CD14-positive monocyte (primary cell): ENCODE data around the gene DEFB129. TPM values are rescaled to one million over a fixed set of nuclear protein-coding genes. Genes with fewer than 3 reads are reported as not detected.

ENCODE experiments used
- DNase-seq, 3 donors: peaks; one replicate each; pipeline ENCODE4 v3.0.0-alpha.2; 2011 to 2022
- H2AFZ ChIP-seq: 2 replicates; pipeline ENCODE4 v1.6.0; 2012; ENCODE audit warnings: mild to moderate bottlenecking, low read depth, low read length, inconsistent platforms; ENCODE audit not compliant: insufficient read depth, poor library complexity, severe bottlenecking
- H3K27ac ChIP-seq, 2 donors: 1 replicate in 1 of 2; 2 replicates in 1 of 2; pipeline ENCODE4 v1.5.1; 2012 to 2013; ENCODE audit warnings: low read length in 2 of 2, control low read depth in 1 of 2, inconsistent platforms in 1 of 2, low read depth in 1 of 2, mild to moderate bottlenecking in 1 of 2
- H3K27me3 ChIP-seq, 2 donors: one replicate each; pipeline versions ENCODE4 v1.6.0 to v1.6.1; 2011 to 2013; ENCODE audit warnings: low read length in 2 of 2; ENCODE audit not compliant: control insufficient read depth in 2 of 2, insufficient read depth in 2 of 2
- H3K36me3 ChIP-seq, 2 donors: replicated peaks in 1 of 2; 1 replicate in 1 of 2; 2 replicates in 1 of 2; pipeline versions ENCODE4 v1.5.1 to v1.6.1; 2012 to 2013; ENCODE audit warnings: low read length in 2 of 2, control low read depth in 1 of 2, inconsistent platforms in 1 of 2, mild to moderate bottlenecking in 1 of 2; ENCODE audit not compliant: insufficient read depth in 2 of 2, control insufficient read depth in 1 of 2
- H3K4me1 ChIP-seq, 2 donors: 1 replicate in 1 of 2; 2 replicates in 1 of 2; pipeline versions ENCODE4 v1.5.1 to v1.6.1; 2012 to 2013; ENCODE audit warnings: low read length in 2 of 2, control low read depth in 1 of 2, inconsistent platforms in 1 of 2, mild to moderate bottlenecking in 1 of 2, moderate library complexity in 1 of 2; ENCODE audit not compliant: insufficient read depth in 2 of 2, control insufficient read depth in 1 of 2
- H3K4me2 ChIP-seq: replicated peaks from 2 replicates; pipeline ENCODE3; 2012; ENCODE audit warnings: low read length, moderate library complexity, mild to moderate bottlenecking; ENCODE audit not compliant: poor library complexity, severe bottlenecking; ENCODE audit errors: extremely low read depth
- H3K4me3 ChIP-seq, 3 experiments: fragments of 200-600 bp in 1 of 3; sonication (generic) in 1 of 3; replicated peaks in 1 of 3; 1 replicate in 2 of 3; 2 replicates in 1 of 3; pipeline ENCODE4 v1.5.1; 2011 to 2013; ENCODE audit warnings: low read length in 3 of 3, mild to moderate bottlenecking in 3 of 3, control low read depth in 2 of 3, low read depth in 2 of 3, inconsistent platforms in 1 of 3, moderate library complexity in 1 of 3
- H3K79me2 ChIP-seq: 2 replicates; pipeline ENCODE4 v1.6.0; 2012; ENCODE audit warnings: mild to moderate bottlenecking, control low read depth, inconsistent platforms, low read length, moderate library complexity; ENCODE audit not compliant: insufficient read depth
- H3K9ac ChIP-seq: 2 replicates; pipeline ENCODE4 v1.6.0; 2017; ENCODE audit warnings: low read length, mild to moderate bottlenecking; ENCODE audit not compliant: insufficient read depth, poor library complexity, severe bottlenecking
- H3K9me3 ChIP-seq, 2 donors: replicated peaks in 1 of 2; 1 replicate in 1 of 2; 2 replicates in 1 of 2; pipeline versions ENCODE4 v1.5.1 to v1.6.1; 2012 to 2013; ENCODE audit warnings: low read length in 2 of 2, control low read depth in 1 of 2; ENCODE audit not compliant: control insufficient read depth in 1 of 2, insufficient read depth in 1 of 2
- H4K20me1 ChIP-seq: 2 replicates; pipeline ENCODE4 v1.6.0; 2012; ENCODE audit warnings: mild to moderate bottlenecking, low read length, control low read depth, moderate library complexity; ENCODE audit not compliant: insufficient read depth
- H3K27ac Mint-ChIP-seq, 7 donors: one replicate each; pipeline ENCODE4 v1.8.0; 2020; ENCODE audit warnings: mild to moderate bottlenecking in 7 of 7, mixed read lengths in 7 of 7, moderate library complexity in 6 of 7, inconsistent platforms in 2 of 7
- H3K27me3 Mint-ChIP-seq, 3 donors: one replicate each; pipeline ENCODE4 v1.8.0; 2021 to 2022; ENCODE audit warnings: low read depth in 3 of 3, mild to moderate bottlenecking in 3 of 3, mixed read lengths in 3 of 3, moderate library complexity in 3 of 3, inconsistent platforms in 1 of 3
- H3K36me3 Mint-ChIP-seq, 2 donors: one replicate each; pipeline ENCODE4 v1.8.0; 2020; ENCODE audit warnings: mixed read lengths in 2 of 2, inconsistent platforms in 1 of 2, mild to moderate bottlenecking in 1 of 2
- H3K4me1 Mint-ChIP-seq: one replicate; pipeline ENCODE4 v1.8.0; 2020; ENCODE audit warnings: mild to moderate bottlenecking, mixed read lengths
- H3K4me3 Mint-ChIP-seq, 2 donors: one replicate each; pipeline ENCODE4 v1.8.0; 2020; ENCODE audit warnings: mild to moderate bottlenecking in 2 of 2, mixed read lengths in 2 of 2, moderate library complexity in 1 of 2
- H3K9me3 Mint-ChIP-seq, 7 donors: one replicate each; pipeline ENCODE4 v1.8.0; 2020 to 2022; ENCODE audit warnings: mixed read lengths in 7 of 7, mild to moderate bottlenecking in 6 of 7, moderate library complexity in 6 of 7, inconsistent platforms in 2 of 7
- CTCF ChIP-seq: fragments of 200-600 bp; IDR thresholded peaks from one replicate; pipeline ENCODE4 v1.8.0; 2022; ENCODE audit warnings: antibody characterized with exemption, mild to moderate bottlenecking
- WGBS: methylation state at CpG from one replicate; pipeline ENCODE4 v1.1.5; 2013; ENCODE audit warnings: missing lambda C conversion rate; ENCODE audit not compliant: insufficient coverage; 5-methylcytosine and 5-hydroxymethylcytosine counted together
- intact Hi-C, 2 donors: fragments of 100-400 bp; cut with micrococcal nuclease; formaldehyde crosslinking; loops; one replicate each; pipeline versions ENCODE4 v1.15.0 to v1.15.1; 2023
- polyA plus RNA-seq, 3 donors: library from polyadenylated mRNA; depleted of rRNA in 1 of 3; unstranded in 2 of 3; stranded (reverse) in 1 of 3; fragments of 300-500 nt in 2 of 3; fragments of >200 nt in 1 of 3; fragmentation: Illumina TruSeq in 2 of 3; gene quantifications; 1 replicate in 2 of 3; 2 replicates in 1 of 3; pipeline ENCODE4 v1.2.3, GENCODE V29; 2012 to 2021

Gene DEFB129
- polyA plus RNA-seq, 3 donors, result not detected

- H3K9me3 ChIP-seq, result no peaks in the 10 kb centered on the region
- no peak overlapping the region for H3K9ac ChIP-seq
- intact Hi-C loops, result no loop called here
- no peak for DNase-seq
- H3K36me3 Mint-ChIP-seq, result no peaks in the 10 kb centered on the region
- H3K9me3 Mint-ChIP-seq, result no peaks in the 10 kb centered on the region
- no peaks in the 10 kb centered on the region for H4K20me1 ChIP-seq
- no peak overlapping the region for H3K27ac Mint-ChIP-seq
- H3K79me2 ChIP-seq, result no peaks in the 10 kb centered on the region
- no peak for TF ChIP-seq CTCF
- H3K36me3 ChIP-seq, result no peaks in the 10 kb centered on the region
- H3K27me3 ChIP-seq, result no peaks in the 10 kb centered on the region
- H3K4me3 ChIP-seq, result no peak overlapping the region
- no peak overlapping the region for H2AFZ ChIP-seq
- no peaks in the 10 kb centered on the region for H3K4me1 ChIP-seq
- H3K27me3 Mint-ChIP-seq, result peaks cover 0 to 3% (median 2%) of the 10 kb centered on the region in 3 donors
- H3K27ac ChIP-seq, result no peak overlapping the region
- no peak overlapping the region for H3K4me2 ChIP-seq
- WGBS, result no CpG with 5 or more reads among the region's 2 CpGs
- H3K4me3 Mint-ChIP-seq, result no peak overlapping the region
- no peaks in the 10 kb centered on the region for H3K4me1 Mint-ChIP-seq
Measured at GRCh38 chr20:214383-214782, 12.7 kb upstream of the DEFB129 start.

- intact Hi-C loops, result no loop called here
- H4K20me1 ChIP-seq, result no peaks in the 10 kb centered on the region
- H3K79me2 ChIP-seq, result no peaks in the 10 kb centered on the region
- H3K4me1 ChIP-seq, result no peaks in the 10 kb centered on the region
- no peaks in the 10 kb centered on the region for H3K36me3 Mint-ChIP-seq
- no peaks in the 10 kb centered on the region for H3K36me3 ChIP-seq
- H3K27ac ChIP-seq, result no peak overlapping the region
- H3K27ac Mint-ChIP-seq, result no peak overlapping the region
- H3K9me3 Mint-ChIP-seq, result no peaks in the 10 kb centered on the region
- H3K4me2 ChIP-seq, result no peak overlapping the region
- WGBS, result no CpG with 5 or more reads among the region's 1 CpG
- H3K9me3 ChIP-seq, result no peaks in the 10 kb centered on the region
- DNase-seq, result no peak
- no peak overlapping the region for H3K9ac ChIP-seq
- H3K4me3 Mint-ChIP-seq, result no peak overlapping the region
- peaks cover 0 to 5% of the 10 kb centered on the region in 2 donors for H3K27me3 ChIP-seq
- H3K4me3 ChIP-seq, result no peak overlapping the region
- peaks cover 8 to 12% (median 8%) of the 10 kb centered on the region in 3 donors for H3K27me3 Mint-ChIP-seq
- TF ChIP-seq CTCF, result no peak
- no peaks in the 10 kb centered on the region for H3K4me1 Mint-ChIP-seq
- H2AFZ ChIP-seq, result no peak overlapping the region
Measured at GRCh38 chr20:215796-216195, 11.3 kb upstream of the DEFB129 start.
